ENCODE results near the gene PLCB4.

GRCh38 chr20:9514072-9514460 is 445.2 kb downstream of the PLCB4 start:
- TF ChIP-seq CTCF (conservative IDR thresholded peaks at IDR 0.05; ENCODE audit: low read length) = no peak
- no peak for TF ChIP-seq EZH2phosphoT487 (IDR thresholded peaks at IDR 0.05; ENCODE audit: borderline replicate concordance)
